B cell (primary cell): ENCODE data around the gene C10orf105. TPM values are rescaled to one million over a fixed set of nuclear protein-coding genes. Genes with fewer than 3 reads are reported as not detected.

Source experiments
- ATAC-seq: fragments of 200-7000 bp; cut with Tn5 transposase; one replicate; pipeline ENCODE4 v1.10.0; 2021; ENCODE audit warnings: low read depth, mild to moderate bottlenecking, moderate number of reproducible peaks, moderate library complexity
- CTCF ChIA-PET: fragments of 350-600 bp; sonication (Branson Sonifier 250); formaldehyde crosslinking; loops from one replicate; lab custom pipeline; 2021; ENCODE audit warnings: antibody characterized with exemption, inconsistent platforms; lab: Charles Lee
- POLR2A ChIA-PET: fragments of 350-600 bp; sonication (Branson Sonifier 250); formaldehyde crosslinking; loops from one replicate; lab custom pipeline; 2021; ENCODE audit warnings: antibody characterized with exemption; lab: Charles Lee
- DNase-seq: peaks from one replicate; pipeline ENCODE4 v3.0.0; 2013
- H2AFZ ChIP-seq: 2 replicates; pipeline ENCODE4 v1.6.1; 2012; ENCODE audit warnings: mild to moderate bottlenecking, low read depth, low read length; ENCODE audit not compliant: insufficient read depth, poor library complexity, severe bottlenecking
- H3K27ac ChIP-seq, 2 donors: 1 replicate in 1 of 2; 2 replicates in 1 of 2; pipeline ENCODE4 v1.5.1; 2012 to 2013; ENCODE audit warnings: low read length in 2 of 2, mild to moderate bottlenecking in 2 of 2, moderate library complexity in 1 of 2
- H3K27me3 ChIP-seq, 4 experiments: fragments of 200-600 bp in 1 of 4; sonication (generic) in 1 of 4; replicated peaks in 1 of 4; 1 replicate in 2 of 4; 2 replicates in 2 of 4; pipeline versions ENCODE4 v1.6.1 to v1.7.0; 2013 to 2016; ENCODE audit warnings: low read length in 3 of 4, mild to moderate bottlenecking in 2 of 4, mixed read lengths in 1 of 4, moderate library complexity in 1 of 4; ENCODE audit not compliant: insufficient read depth in 4 of 4, control insufficient read depth in 3 of 4; ENCODE audit errors: control extremely low read depth in 1 of 4
- H3K36me3 ChIP-seq, 2 experiments: replicated peaks in 1 of 2; 1 replicate in 1 of 2; 2 replicates in 1 of 2; pipeline versions ENCODE4 v1.6.1 to v1.7.1; 2013; ENCODE audit warnings: low read length in 1 of 2; ENCODE audit not compliant: insufficient read depth in 2 of 2, control insufficient read depth in 1 of 2; ENCODE audit errors: control extremely low read depth in 1 of 2, extremely low read depth in 1 of 2
- H3K4me1 ChIP-seq, 2 donors: fragments of 200-600 bp in 1 of 2; sonication (generic) in 1 of 2; 1 replicate in 1 of 2; 2 replicates in 1 of 2; pipeline versions ENCODE4 v1.5.1 to v1.6.1; 2013 to 2017; ENCODE audit warnings: low read length in 2 of 2; ENCODE audit not compliant: control insufficient read depth in 2 of 2, insufficient read depth in 2 of 2
- H3K4me2 ChIP-seq: replicated peaks from 2 replicates; pipeline ENCODE3; 2012; ENCODE audit warnings: mild to moderate bottlenecking, low read depth, low read length; ENCODE audit not compliant: poor library complexity, severe bottlenecking
- H3K4me3 ChIP-seq, 5 experiments: fragments of 200-600 bp in 1 of 5; sonication (generic) in 1 of 5; 1 replicate in 3 of 5; 2 replicates in 2 of 5; pipeline versions ENCODE4 v1.5.1 to v1.7.0; 2011 to 2016; ENCODE audit warnings: low read length in 4 of 5, mild to moderate bottlenecking in 4 of 5, low read depth in 2 of 5, control low read depth in 1 of 5, moderate library complexity in 1 of 5; ENCODE audit not compliant: insufficient read depth in 1 of 5; ENCODE audit errors: control extremely low read depth in 1 of 5, extremely low read depth in 1 of 5
- H3K79me2 ChIP-seq: fragments of 200-600 bp; sonication (generic); one replicate; pipeline ENCODE4 v1.6.0; 2016; ENCODE audit warnings: low read length; ENCODE audit not compliant: control insufficient read depth, insufficient read depth
- H3K9ac ChIP-seq: fragments of 200-600 bp; sonication (generic); 2 replicates; pipeline ENCODE4 v1.6.1; 2017; ENCODE audit warnings: mild to moderate bottlenecking, low read length, moderate library complexity
- H3K9me3 ChIP-seq, 3 donors: one replicate each; pipeline versions ENCODE4 v1.6.1 to v1.7.1; 2013; ENCODE audit warnings: low read length in 2 of 3; ENCODE audit not compliant: control insufficient read depth in 2 of 3, insufficient read depth in 1 of 3; ENCODE audit errors: control extremely low read depth in 1 of 3
- H4K20me1 ChIP-seq: 2 replicates; pipeline ENCODE4 v1.6.0; 2012; ENCODE audit warnings: mild to moderate bottlenecking, low read length; ENCODE audit not compliant: insufficient read depth, control insufficient read depth, poor library complexity, severe bottlenecking
- H3K27ac Mint-ChIP-seq: one replicate; pipeline ENCODE4 v1.8.0; 2021; ENCODE audit warnings: mixed read lengths
- H3K27me3 Mint-ChIP-seq: one replicate; pipeline ENCODE4 v1.8.0; 2021; ENCODE audit warnings: mixed read lengths
- H3K4me1 Mint-ChIP-seq: one replicate; pipeline ENCODE4 v1.8.0; 2021; ENCODE audit warnings: mixed read lengths
- H3K4me3 Mint-ChIP-seq: one replicate; pipeline ENCODE4 v1.8.0; 2021; ENCODE audit warnings: mixed read lengths
- H3K9me3 Mint-ChIP-seq: one replicate; pipeline ENCODE4 v1.8.0; 2022; ENCODE audit warnings: mixed read lengths; ENCODE audit not compliant: insufficient read depth
- CTCF ChIP-seq: fragments of 200-600 bp; IDR thresholded peaks from one replicate; pipeline ENCODE4 v1.8.0; 2022; ENCODE audit warnings: antibody characterized with exemption, mild to moderate bottlenecking
- EZH2 ChIP-seq: IDR thresholded peaks from 2 replicates; pipeline ENCODE4 v1.6.1; 2012; ENCODE audit warnings: borderline replicate concordance, low read depth, mild to moderate bottlenecking, moderate library complexity, low read length; ENCODE audit not compliant: insufficient read depth, poor library complexity, severe bottlenecking
- WGBS: methylation state at CpG from one replicate; pipeline ENCODE4 v1.1.5; 2013; ENCODE audit warnings: missing lambda C conversion rate; ENCODE audit not compliant: insufficient coverage; 5-methylcytosine and 5-hydroxymethylcytosine counted together
- intact Hi-C: fragments of 100-400 bp; cut with micrococcal nuclease; formaldehyde crosslinking; loops from one replicate; pipeline ENCODE4 v1.10.0; 2022
- polyA plus RNA-seq: library from polyadenylated mRNA; depleted of rRNA; stranded (reverse); fragments of >200 nt; gene quantifications from 2 replicates; pipeline ENCODE4 v1.2.3, GENCODE V29; 2012
- total RNA-seq, 2 donors: library from RNA; stranded (reverse); fragments of 120-200 nt in 1 of 2; gene quantifications; 1 replicate in 1 of 2; 2 replicates in 1 of 2; pipeline versions ENCODE4 v1.2.3 to v1.2.4, GENCODE V29; 2013 to 2022

C10orf105 gene
- total and polyA plus RNA-seq, 2 donors (not counting 1 experiment from before 2014, with no cell fraction given), result 0.03 TPM; not detected in 1

GRCh38 chr10:71739358-71739900 is 19.9 kb upstream of the C10orf105 start:
- H3K4me1 Mint-ChIP-seq, result peaks cover 70% of the 10 kb centered on the region
- no peaks in the 10 kb centered on the region for H3K9me3 Mint-ChIP-seq
- Histone ChIP-seq H3K4me1 (peaks cover 37 to 68% of the 10 kb centered on the region in 2 donors), H3K36me3 (no peaks in the 10 kb centered on the region), H3K4me3 (no peak overlapping the region), H2AFZ (no peak overlapping the region), H4K20me1 (no peaks in the 10 kb centered on the region), H3K9me3 (peaks cover 0 to 3% (median 0%) of the 10 kb centered on the region in 3 donors), H3K27me3 (no peaks in the 10 kb centered on the region), H3K9ac (no peak overlapping the region), H3K4me2 (no peak overlapping the region), H3K27ac (no peak overlapping the region), H3K79me2 (no peaks in the 10 kb centered on the region)
- TF ChIP-seq CTCF, result no peak
- no peak for TF ChIP-seq EZH2
- H3K27ac Mint-ChIP-seq, result peak overlapping the region; percentile 41
- no peak for ATAC-seq
- ChIA-PET POLR2A (interaction anchor here (1.2 kb wide), 1 partner anchor 8 kb away, joined by 3 read pairs; no protein-coding TSS in a partner anchor), CTCF (interaction anchor here (1.0 to 1.1 kb wide), 2 partner anchors 15 to 32 kb away, joined by 3 read pairs; no protein-coding TSS in a partner anchor)
- DNase-seq, result no peak
- no peaks in the 10 kb centered on the region for H3K27me3 Mint-ChIP-seq
- intact Hi-C loops, result no loop called here
- WGBS, result 90% methylated on average over 8 of the region's 8 CpGs
- no peak overlapping the region for H3K4me3 Mint-ChIP-seq

GRCh38 chr10:71737834-71738197 is 18.2 kb upstream of the C10orf105 start:
- Mint-ChIP-seq H3K27me3 (no peaks in the 10 kb centered on the region), H3K4me1 (peaks cover 80% of the 10 kb centered on the region), H3K27ac (peak overlapping the region; percentile 80), H3K9me3 (no peaks in the 10 kb centered on the region), H3K4me3 (no peak overlapping the region)
- no peaks in the 10 kb centered on the region for H3K79me2 ChIP-seq
- 31% methylated on average over 3 of the region's 3 CpGs for WGBS
- H4K20me1 ChIP-seq, result no peaks in the 10 kb centered on the region
- no peak for ATAC-seq
- DNase-seq, result no peak
- TF ChIP-seq CTCF (no peak), EZH2 (no peak)
- no peaks in the 10 kb centered on the region for H3K36me3 ChIP-seq
- peak overlapping the region; percentile 5 for H2AFZ ChIP-seq
- no peaks in the 10 kb centered on the region for H3K27me3 ChIP-seq
- ChIA-PET CTCF (interaction anchor here (0.7 kb wide), 1 partner anchor 9 kb away, joined by 3 read pairs; no protein-coding TSS in a partner anchor), POLR2A (no interaction called here)
- H3K4me2 ChIP-seq, result no peak overlapping the region
- H3K4me3 ChIP-seq, result no peak overlapping the region
- H3K9ac ChIP-seq, result no peak overlapping the region
- H3K27ac ChIP-seq, result peak overlapping the region in 1 of 2 donors; percentile 82
- H3K9me3 ChIP-seq, result peaks cover 0 to 2% (median 0%) of the 10 kb centered on the region in 3 donors
- intact Hi-C loops, result no loop called here
- H3K4me1 ChIP-seq, result peaks cover 44 to 72% of the 10 kb centered on the region in 2 donors
